ENCODE measurements around the gene THUMPD3.

The THUMPD3 gene

DNA sequence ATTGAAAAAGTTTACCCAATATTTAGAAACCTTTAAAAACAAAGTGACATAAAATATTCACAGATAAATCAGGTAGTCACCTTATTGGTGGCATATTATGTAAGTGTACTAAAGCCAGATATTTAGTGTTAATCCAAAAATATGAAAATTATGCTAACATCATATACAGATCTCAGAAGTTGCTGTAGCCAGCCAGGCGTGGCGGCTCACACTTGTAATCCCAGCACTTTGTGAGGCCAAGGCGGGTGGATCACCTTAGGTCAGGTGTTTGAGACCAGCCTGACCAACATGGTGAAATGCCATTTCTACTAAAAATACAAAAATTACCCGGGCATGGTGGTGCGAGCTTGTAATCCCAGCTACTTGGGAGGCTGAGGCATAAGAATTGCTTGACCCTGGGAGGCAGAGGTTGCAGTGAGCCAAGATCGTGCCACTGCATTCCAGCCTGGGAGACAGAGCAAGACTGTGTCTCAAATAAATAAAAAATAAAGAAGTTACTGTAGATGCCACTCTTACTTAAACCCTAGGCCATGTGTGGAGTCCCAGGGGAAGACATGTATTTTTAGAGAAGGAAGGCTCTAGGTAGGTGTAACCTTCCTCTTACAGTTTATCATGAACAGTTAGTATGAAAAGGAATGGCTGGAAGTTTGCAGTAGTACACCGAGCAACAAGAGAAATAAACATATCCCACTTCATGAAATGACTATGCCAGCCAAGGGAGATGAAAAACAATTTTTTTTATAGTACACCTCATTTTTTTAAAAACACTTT, 44.2 kb downstream of the THUMPD3 start:
- no peak overlapping the region for H3K4me3 ChIP-seq (ENCODE audit: low read length)
- no peaks in the 10 kb centered on the region for H3K9me3 ChIP-seq (ENCODE audit: control insufficient read depth, insufficient read depth, low read length)
- TF ChIP-seq, protein P1, sequence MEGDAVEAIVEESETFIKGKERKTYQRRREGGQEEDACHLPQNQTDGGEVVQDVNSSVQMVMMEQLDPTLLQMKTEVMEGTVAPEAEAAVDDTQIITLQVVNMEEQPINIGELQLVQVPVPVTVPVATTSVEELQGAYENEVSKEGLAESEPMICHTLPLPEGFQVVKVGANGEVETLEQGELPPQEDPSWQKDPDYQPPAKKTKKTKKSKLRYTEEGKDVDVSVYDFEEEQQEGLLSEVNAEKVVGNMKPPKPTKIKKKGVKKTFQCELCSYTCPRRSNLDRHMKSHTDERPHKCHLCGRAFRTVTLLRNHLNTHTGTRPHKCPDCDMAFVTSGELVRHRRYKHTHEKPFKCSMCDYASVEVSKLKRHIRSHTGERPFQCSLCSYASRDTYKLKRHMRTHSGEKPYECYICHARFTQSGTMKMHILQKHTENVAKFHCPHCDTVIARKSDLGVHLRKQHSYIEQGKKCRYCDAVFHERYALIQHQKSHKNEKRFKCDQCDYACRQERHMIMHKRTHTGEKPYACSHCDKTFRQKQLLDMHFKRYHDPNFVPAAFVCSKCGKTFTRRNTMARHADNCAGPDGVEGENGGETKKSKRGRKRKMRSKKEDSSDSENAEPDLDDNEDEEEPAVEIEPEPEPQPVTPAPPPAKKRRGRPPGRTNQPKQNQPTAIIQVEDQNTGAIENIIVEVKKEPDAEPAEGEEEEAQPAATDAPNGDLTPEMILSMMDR (IDR thresholded peaks at IDR 0.05; ENCODE audit: low read depth, low read length, poor library complexity, severe bottlenecking), result no peak
- no peak for TF ChIP-seq EZH2phosphoT487 (IDR thresholded peaks at IDR 0.05; ENCODE audit: borderline replicate concordance, low read length)
- H3F3A ChIP-seq (ENCODE audit: control insufficient read depth, insufficient read depth), result no peaks in the 10 kb centered on the region
- H3K27ac ChIP-seq (ENCODE audit: low read depth, low read length), result no peak overlapping the region
- H3K36me3 ChIP-seq (ENCODE audit: control insufficient read depth, low read length), result peaks cover 14% of the 10 kb centered on the region
- H3K4me1 ChIP-seq (ENCODE audit: control insufficient read depth, low read length), result peaks cover 82% of the 10 kb centered on the region
- no peaks in the 10 kb centered on the region for H3K27me3 ChIP-seq (ENCODE audit: control insufficient read depth, low read length)
- no peaks in the 10 kb centered on the region for H3K9me2 ChIP-seq (replicated peaks; ENCODE audit: control insufficient read depth, low read length)
- H3K79me2 ChIP-seq (ENCODE audit: control insufficient read depth, low read length), result peaks cover 100% of the 10 kb centered on the region
- H4K20me1 ChIP-seq (ENCODE audit: control insufficient read depth, insufficient read depth, low read depth, low read length), result peaks cover 61% of the 10 kb centered on the region
- peak overlapping the region; percentile 48 for H3K4me2 ChIP-seq (ENCODE audit: low read length)

GRCh38 chr3:9408061-9408460, 45.2 kb downstream of the THUMPD3 start:
- H4K20me1 ChIP-seq (ENCODE audit: control insufficient read depth, insufficient read depth, low read depth, low read length), result peaks cover 56% of the 10 kb centered on the region
- no peaks in the 10 kb centered on the region for H3K9me3 ChIP-seq (ENCODE audit: control insufficient read depth, insufficient read depth, low read length)
- H3F3A ChIP-seq (ENCODE audit: control insufficient read depth, insufficient read depth), result no peaks in the 10 kb centered on the region; the same call in 1 of the 2 replicates
- no peak overlapping the region for H3K4me2 ChIP-seq (ENCODE audit: low read length)
- no peaks in the 10 kb centered on the region for H3K9me2 ChIP-seq (replicated peaks; ENCODE audit: control insufficient read depth, low read length)
- peaks cover 71% of the 10 kb centered on the region for H3K4me1 ChIP-seq (ENCODE audit: control insufficient read depth, low read length)
- H3K27ac ChIP-seq (ENCODE audit: low read depth, low read length), result no peak overlapping the region
- H3K27me3 ChIP-seq (ENCODE audit: control insufficient read depth, low read length), result no peaks in the 10 kb centered on the region
- peaks cover 11% of the 10 kb centered on the region for H3K36me3 ChIP-seq (ENCODE audit: control insufficient read depth, low read length)
- no peak overlapping the region for H3K4me3 ChIP-seq (ENCODE audit: low read length)
- peaks cover 100% of the 10 kb centered on the region for H3K79me2 ChIP-seq (ENCODE audit: control insufficient read depth, low read length)
- no peak for TF ChIP-seq EZH2phosphoT487 (IDR thresholded peaks at IDR 0.05; ENCODE audit: borderline replicate concordance, low read length)
- TF ChIP-seq, protein P1 (IDR thresholded peaks at IDR 0.05; ENCODE audit: low read depth, low read length, poor library complexity, severe bottlenecking), result no peak

DNA sequence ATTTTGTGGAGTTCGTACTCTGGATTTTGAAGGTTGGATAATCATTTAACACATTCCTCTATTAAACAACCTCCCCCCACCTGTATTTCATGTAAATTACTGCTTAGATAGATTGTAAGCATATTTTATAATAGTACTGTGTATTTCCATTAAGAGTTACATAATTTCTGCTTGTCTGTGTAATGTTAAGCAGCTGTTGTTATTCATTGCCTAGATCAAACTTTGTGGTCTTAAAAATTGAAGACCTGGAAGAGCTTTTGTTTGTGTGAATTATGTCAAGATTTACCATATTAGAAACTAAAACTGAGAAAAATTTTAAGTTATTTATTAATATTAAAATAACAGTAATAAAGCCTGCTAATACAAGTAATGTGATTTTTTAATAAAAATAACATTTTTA, 45.7 kb downstream of the THUMPD3 start:
- no peaks in the 10 kb centered on the region; the same call in 1 of the 2 replicates for H3F3A ChIP-seq (ENCODE audit: control insufficient read depth, insufficient read depth)
- H3K27me3 ChIP-seq (ENCODE audit: control insufficient read depth, low read length), result no peaks in the 10 kb centered on the region
- H3K79me2 ChIP-seq (ENCODE audit: control insufficient read depth, low read length), result peaks cover 100% of the 10 kb centered on the region
- H3K9me2 ChIP-seq (replicated peaks; ENCODE audit: control insufficient read depth, low read length), result no peaks in the 10 kb centered on the region
- H3K4me1 ChIP-seq (ENCODE audit: control insufficient read depth, low read length), result peaks cover 67% of the 10 kb centered on the region
- H3K9me3 ChIP-seq (ENCODE audit: control insufficient read depth, insufficient read depth, low read length), result no peaks in the 10 kb centered on the region
- no peak overlapping the region for H3K4me2 ChIP-seq (ENCODE audit: low read length)
- peaks cover 11% of the 10 kb centered on the region for H3K36me3 ChIP-seq (ENCODE audit: control insufficient read depth, low read length)
- no peak overlapping the region for H3K4me3 ChIP-seq (ENCODE audit: low read length)
- TF ChIP-seq, protein P1 (IDR thresholded peaks at IDR 0.05; ENCODE audit: low read depth, low read length, poor library complexity, severe bottlenecking), result no peak
- TF ChIP-seq EZH2phosphoT487 (IDR thresholded peaks at IDR 0.05; ENCODE audit: borderline replicate concordance, low read length), result no peak
- H4K20me1 ChIP-seq (ENCODE audit: control insufficient read depth, insufficient read depth, low read depth, low read length), result peaks cover 51% of the 10 kb centered on the region
- H3K27ac ChIP-seq (ENCODE audit: low read depth, low read length), result no peak overlapping the region

Measured in DOHH2 (cell line).